Measurements from ENCODE around the gene TCF7L2. TPM values are rescaled to one million over a fixed set of nuclear protein-coding genes. Genes with fewer than 3 reads are reported as not detected.

TCF7L2 gene
- total and polyA plus RNA-seq, 9 of the 15 experiments (the other 6 are each of a cell fraction or from before 2014, with no cell fraction given): 0.32 to 2.8 (median 0.92) TPM

DNA sequence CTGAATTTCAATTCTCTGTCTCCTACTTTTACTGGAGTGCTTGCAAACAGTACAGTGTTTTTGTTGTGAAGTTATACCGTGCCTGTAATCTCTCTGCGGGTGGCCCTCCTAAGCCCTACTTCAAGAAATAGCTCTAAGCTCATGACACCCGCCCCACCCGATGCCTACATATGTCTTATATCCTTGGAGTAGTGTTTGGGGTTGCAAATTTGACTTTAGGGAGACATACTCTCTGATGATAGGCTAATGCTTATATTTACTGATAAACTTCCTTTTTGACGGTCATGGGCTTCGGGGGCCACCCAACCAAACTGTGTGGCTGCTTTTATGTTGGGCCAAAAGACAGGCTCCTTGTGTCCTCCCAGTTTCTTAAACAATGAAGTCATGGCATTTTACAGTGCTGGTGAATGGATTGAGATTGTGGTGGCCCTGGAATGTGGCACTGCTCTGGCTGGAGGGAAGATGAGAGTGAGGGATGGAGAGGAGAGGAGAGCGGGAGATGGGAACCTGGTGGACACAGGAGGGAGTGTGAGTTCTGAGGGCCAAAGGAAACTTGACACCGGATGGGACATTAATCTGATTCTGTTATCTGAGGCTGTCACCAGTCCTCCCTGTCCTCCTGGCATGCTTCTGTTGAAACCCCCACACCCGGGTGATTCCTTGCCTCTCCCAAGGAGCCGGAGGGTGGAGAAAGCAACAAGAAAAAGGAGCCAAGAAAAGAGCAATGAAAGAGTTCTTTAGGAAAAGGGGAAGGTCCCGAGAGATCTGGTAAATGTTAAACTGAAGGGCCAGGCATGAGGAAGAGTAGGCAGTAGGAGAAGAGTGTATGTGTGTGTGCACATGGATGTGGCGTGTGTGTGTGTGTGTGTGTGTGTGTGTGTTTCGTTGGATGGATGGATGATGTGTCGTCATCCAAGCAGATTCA lies 113.3 kb downstream of the TCF7L2 start (continued):
- TF ChIP-seq, protein P1, sequence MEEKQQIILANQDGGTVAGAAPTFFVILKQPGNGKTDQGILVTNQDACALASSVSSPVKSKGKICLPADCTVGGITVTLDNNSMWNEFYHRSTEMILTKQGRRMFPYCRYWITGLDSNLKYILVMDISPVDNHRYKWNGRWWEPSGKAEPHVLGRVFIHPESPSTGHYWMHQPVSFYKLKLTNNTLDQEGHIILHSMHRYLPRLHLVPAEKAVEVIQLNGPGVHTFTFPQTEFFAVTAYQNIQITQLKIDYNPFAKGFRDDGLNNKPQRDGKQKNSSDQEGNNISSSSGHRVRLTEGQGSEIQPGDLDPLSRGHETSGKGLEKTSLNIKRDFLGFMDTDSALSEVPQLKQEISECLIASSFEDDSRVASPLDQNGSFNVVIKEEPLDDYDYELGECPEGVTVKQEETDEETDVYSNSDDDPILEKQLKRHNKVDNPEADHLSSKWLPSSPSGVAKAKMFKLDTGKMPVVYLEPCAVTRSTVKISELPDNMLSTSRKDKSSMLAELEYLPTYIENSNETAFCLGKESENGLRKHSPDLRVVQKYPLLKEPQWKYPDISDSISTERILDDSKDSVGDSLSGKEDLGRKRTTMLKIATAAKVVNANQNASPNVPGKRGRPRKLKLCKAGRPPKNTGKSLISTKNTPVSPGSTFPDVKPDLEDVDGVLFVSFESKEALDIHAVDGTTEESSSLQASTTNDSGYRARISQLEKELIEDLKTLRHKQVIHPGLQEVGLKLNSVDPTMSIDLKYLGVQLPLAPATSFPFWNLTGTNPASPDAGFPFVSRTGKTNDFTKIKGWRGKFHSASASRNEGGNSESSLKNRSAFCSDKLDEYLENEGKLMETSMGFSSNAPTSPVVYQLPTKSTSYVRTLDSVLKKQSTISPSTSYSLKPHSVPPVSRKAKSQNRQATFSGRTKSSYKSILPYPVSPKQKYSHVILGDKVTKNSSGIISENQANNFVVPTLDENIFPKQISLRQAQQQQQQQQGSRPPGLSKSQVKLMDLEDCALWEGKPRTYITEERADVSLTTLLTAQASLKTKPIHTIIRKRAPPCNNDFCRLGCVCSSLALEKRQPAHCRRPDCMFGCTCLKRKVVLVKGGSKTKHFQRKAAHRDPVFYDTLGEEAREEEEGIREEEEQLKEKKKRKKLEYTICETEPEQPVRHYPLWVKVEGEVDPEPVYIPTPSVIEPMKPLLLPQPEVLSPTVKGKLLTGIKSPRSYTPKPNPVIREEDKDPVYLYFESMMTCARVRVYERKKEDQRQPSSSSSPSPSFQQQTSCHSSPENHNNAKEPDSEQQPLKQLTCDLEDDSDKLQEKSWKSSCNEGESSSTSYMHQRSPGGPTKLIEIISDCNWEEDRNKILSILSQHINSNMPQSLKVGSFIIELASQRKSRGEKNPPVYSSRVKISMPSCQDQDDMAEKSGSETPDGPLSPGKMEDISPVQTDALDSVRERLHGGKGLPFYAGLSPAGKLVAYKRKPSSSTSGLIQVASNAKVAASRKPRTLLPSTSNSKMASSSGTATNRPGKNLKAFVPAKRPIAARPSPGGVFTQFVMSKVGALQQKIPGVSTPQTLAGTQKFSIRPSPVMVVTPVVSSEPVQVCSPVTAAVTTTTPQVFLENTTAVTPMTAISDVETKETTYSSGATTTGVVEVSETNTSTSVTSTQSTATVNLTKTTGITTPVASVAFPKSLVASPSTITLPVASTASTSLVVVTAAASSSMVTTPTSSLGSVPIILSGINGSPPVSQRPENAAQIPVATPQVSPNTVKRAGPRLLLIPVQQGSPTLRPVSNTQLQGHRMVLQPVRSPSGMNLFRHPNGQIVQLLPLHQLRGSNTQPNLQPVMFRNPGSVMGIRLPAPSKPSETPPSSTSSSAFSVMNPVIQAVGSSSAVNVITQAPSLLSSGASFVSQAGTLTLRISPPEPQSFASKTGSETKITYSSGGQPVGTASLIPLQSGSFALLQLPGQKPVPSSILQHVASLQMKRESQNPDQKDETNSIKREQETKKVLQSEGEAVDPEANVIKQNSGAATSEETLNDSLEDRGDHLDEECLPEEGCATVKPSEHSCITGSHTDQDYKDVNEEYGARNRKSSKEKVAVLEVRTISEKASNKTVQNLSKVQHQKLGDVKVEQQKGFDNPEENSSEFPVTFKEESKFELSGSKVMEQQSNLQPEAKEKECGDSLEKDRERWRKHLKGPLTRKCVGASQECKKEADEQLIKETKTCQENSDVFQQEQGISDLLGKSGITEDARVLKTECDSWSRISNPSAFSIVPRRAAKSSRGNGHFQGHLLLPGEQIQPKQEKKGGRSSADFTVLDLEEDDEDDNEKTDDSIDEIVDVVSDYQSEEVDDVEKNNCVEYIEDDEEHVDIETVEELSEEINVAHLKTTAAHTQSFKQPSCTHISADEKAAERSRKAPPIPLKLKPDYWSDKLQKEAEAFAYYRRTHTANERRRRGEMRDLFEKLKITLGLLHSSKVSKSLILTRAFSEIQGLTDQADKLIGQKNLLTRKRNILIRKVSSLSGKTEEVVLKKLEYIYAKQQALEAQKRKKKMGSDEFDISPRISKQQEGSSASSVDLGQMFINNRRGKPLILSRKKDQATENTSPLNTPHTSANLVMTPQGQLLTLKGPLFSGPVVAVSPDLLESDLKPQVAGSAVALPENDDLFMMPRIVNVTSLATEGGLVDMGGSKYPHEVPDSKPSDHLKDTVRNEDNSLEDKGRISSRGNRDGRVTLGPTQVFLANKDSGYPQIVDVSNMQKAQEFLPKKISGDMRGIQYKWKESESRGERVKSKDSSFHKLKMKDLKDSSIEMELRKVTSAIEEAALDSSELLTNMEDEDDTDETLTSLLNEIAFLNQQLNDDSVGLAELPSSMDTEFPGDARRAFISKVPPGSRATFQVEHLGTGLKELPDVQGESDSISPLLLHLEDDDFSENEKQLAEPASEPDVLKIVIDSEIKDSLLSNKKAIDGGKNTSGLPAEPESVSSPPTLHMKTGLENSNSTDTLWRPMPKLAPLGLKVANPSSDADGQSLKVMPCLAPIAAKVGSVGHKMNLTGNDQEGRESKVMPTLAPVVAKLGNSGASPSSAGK (IDR thresholded peaks at IDR 0.05): peak; percentile 54; the same call in 1 of the 2 replicates
- TF ChIP-seq SREBF2 (CRISPR knock-in tag; IDR thresholded peaks at IDR 0.05) (no peak), GATAD2A (IDR thresholded peaks at IDR 0.05) (no peak), MCM2 (IDR thresholded peaks at IDR 0.05; ENCODE audit: low read depth) (no peak), PTBP1 (IDR thresholded peaks at IDR 0.05; ENCODE audit: low read depth, low read length) (no peak), ZNF140 (CRISPR knock-in tag; IDR thresholded peaks at IDR 0.05) (no peak), ZFP1 (CRISPR knock-in tag; IDR thresholded peaks at IDR 0.05) (no peak), MEF2D (tag; conservative IDR thresholded peaks at IDR 0.05; ENCODE audit: low read depth) (0 out of 2 replicates have a peak, but pooled peaks have one; percentile 37), ZNF354B (CRISPR knock-in tag; IDR thresholded peaks at IDR 0.05) (no peak), GABPA (tag; conservative IDR thresholded peaks at IDR 0.05; ENCODE audit: low read depth) (peak; percentile 34; the same call in 1 of the 2 replicates), ZNF311 (CRISPR knock-in tag; IDR thresholded peaks at IDR 0.05) (no peak)
- TF ChIP-seq, protein P2, sequence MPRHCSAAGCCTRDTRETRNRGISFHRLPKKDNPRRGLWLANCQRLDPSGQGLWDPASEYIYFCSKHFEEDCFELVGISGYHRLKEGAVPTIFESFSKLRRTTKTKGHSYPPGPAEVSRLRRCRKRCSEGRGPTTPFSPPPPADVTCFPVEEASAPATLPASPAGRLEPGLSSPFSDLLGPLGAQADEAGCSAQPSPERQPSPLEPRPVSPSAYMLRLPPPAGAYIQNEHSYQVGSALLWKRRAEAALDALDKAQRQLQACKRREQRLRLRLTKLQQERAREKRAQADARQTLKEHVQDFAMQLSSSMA (CRISPR knock-in tag; IDR thresholded peaks at IDR 0.05): no peak
- TF ChIP-seq, protein P3, sequence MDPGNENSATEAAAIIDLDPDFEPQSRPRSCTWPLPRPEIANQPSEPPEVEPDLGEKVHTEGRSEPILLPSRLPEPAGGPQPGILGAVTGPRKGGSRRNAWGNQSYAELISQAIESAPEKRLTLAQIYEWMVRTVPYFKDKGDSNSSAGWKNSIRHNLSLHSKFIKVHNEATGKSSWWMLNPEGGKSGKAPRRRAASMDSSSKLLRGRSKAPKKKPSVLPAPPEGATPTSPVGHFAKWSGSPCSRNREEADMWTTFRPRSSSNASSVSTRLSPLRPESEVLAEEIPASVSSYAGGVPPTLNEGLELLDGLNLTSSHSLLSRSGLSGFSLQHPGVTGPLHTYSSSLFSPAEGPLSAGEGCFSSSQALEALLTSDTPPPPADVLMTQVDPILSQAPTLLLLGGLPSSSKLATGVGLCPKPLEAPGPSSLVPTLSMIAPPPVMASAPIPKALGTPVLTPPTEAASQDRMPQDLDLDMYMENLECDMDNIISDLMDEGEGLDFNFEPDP (CRISPR knock-in tag; IDR thresholded peaks at IDR 0.05): no peak
